Measurements from ENCODE around the gene ZNF771.

DNA sequence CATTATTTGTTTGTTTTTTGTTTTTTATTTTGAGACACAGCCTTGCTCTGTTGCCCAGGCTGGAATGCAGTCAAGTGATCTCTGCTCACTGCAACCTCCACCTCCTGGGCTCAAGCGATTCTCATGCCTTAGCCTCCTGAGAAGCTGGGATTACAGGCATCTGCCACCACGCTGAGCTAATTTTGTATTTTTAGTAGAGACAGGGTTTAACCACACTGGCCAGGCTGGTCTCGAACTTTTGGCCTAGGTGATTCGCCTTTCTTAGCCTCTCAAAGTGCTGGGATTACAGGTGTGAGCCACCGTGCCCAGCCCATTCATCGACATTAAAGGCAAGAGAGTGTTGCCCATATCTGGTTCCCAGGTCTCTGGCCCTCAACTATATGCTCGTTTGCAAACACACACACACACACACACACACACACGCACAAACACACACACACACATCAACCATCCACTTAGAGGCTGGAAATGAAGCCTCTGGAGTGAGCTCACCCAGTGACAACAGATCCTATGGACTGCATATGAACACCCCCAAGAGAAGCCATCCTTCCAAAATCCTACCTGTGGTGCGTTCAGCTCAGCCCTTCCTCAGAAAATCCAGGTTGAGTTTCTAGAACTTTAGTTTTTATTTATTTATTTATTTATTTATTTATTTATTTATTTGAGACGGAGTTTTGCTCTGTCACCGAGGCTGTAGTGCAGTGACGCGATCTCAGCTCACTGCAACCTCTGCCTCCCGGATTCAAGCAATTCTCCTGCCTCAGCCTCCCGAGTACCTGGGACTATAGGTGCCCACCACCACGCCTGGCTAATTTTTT, 50.5 kb downstream of the ZNF771 start:
- TF ChIP-seq POLR2A (IDR thresholded peaks at IDR 0.05) (no peak), EP300 (IDR thresholded peaks at IDR 0.05) (no peak), POLR2AphosphoS5 (IDR thresholded peaks at IDR 0.05) (no peak)
- TF ChIP-seq, protein P1, sequence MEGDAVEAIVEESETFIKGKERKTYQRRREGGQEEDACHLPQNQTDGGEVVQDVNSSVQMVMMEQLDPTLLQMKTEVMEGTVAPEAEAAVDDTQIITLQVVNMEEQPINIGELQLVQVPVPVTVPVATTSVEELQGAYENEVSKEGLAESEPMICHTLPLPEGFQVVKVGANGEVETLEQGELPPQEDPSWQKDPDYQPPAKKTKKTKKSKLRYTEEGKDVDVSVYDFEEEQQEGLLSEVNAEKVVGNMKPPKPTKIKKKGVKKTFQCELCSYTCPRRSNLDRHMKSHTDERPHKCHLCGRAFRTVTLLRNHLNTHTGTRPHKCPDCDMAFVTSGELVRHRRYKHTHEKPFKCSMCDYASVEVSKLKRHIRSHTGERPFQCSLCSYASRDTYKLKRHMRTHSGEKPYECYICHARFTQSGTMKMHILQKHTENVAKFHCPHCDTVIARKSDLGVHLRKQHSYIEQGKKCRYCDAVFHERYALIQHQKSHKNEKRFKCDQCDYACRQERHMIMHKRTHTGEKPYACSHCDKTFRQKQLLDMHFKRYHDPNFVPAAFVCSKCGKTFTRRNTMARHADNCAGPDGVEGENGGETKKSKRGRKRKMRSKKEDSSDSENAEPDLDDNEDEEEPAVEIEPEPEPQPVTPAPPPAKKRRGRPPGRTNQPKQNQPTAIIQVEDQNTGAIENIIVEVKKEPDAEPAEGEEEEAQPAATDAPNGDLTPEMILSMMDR (IDR thresholded peaks at IDR 0.05) = no peak
